Measurements from ENCODE around the gene C1orf174.

Gene C1orf174

DNA sequence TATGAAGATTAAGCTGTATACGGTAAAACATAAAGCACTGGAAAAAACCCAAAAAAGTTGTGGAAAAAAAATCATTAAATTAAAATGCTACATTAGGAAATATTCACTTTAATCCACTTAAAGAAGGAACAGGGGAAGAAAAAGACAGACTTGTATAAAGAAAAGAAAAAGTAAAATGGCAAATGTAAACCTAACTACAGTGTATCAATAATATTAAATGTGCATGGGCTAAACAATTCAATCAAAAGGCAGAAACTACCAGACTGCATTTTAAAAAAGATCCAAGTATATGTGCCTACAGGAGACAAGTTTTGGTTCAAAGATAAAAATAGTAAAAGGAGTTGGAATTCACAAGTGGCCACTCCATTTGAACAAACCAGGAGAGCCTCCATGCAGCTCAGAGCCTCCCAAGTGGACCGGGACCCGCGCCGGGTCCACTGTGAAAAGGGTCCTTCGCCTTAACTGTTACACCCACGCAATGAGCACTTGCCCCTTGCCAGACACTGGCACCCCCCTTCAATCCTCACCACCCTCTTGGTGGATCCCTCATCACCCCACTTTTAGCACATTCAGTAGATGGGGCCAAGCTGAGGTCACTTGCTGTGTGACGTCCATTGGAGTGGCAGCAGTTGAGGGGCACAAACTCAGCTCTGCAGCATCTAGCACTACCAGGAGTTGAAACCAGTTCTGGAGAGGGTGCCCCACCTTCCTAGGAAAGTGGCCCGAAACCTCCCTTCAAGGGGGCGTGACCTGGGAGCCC lies 898 bp downstream of the C1orf174 start:
- H3K27ac ChIP-seq (replicated peaks), result peak overlapping the region; percentile 99
- peak overlapping the region; percentile 91 for H3K4me3 ChIP-seq (replicated peaks; ENCODE audit: insufficient read depth, low read length)
- no peaks in the 10 kb centered on the region for H3K27me3 ChIP-seq (ENCODE audit: insufficient read depth, poor library complexity, severe bottlenecking)
- TF ChIP-seq SPI1 (IDR thresholded peaks at IDR 0.05; ENCODE audit: borderline replicate concordance, low read depth) (no peak), POLR2AphosphoS5 (IDR thresholded peaks at IDR 0.05; ENCODE audit: low read depth) (no peak), GABPA (IDR thresholded peaks at IDR 0.05; ENCODE audit: low read depth) (no peak), REST (IDR thresholded peaks at IDR 0.05; ENCODE audit: insufficient replicate concordance, low read depth) (no peak)
- TF ChIP-seq, protein P1, sequence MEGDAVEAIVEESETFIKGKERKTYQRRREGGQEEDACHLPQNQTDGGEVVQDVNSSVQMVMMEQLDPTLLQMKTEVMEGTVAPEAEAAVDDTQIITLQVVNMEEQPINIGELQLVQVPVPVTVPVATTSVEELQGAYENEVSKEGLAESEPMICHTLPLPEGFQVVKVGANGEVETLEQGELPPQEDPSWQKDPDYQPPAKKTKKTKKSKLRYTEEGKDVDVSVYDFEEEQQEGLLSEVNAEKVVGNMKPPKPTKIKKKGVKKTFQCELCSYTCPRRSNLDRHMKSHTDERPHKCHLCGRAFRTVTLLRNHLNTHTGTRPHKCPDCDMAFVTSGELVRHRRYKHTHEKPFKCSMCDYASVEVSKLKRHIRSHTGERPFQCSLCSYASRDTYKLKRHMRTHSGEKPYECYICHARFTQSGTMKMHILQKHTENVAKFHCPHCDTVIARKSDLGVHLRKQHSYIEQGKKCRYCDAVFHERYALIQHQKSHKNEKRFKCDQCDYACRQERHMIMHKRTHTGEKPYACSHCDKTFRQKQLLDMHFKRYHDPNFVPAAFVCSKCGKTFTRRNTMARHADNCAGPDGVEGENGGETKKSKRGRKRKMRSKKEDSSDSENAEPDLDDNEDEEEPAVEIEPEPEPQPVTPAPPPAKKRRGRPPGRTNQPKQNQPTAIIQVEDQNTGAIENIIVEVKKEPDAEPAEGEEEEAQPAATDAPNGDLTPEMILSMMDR (IDR thresholded peaks at IDR 0.05; ENCODE audit: insufficient read depth, low read length), result no peak
- peak in 1 of 2 experiments; percentile 31 for DNase-seq (ENCODE audit: low read depth in 1 of 2, low spot score in 1 of 2)

GRCh38 chr1:3898475-3898735 lies 1.7 kb downstream of the C1orf174 start:
- Histone ChIP-seq H3K4me3 (replicated peaks; ENCODE audit: insufficient read depth, low read length) (no peak overlapping the region), H3K27me3 (ENCODE audit: insufficient read depth, poor library complexity, severe bottlenecking) (no peaks in the 10 kb centered on the region), H3K27ac (replicated peaks) (no peak overlapping the region)
- DNase-seq (ENCODE audit: low read depth in 1 of 2, low spot score in 1 of 2), result no peak
- TF ChIP-seq REST (IDR thresholded peaks at IDR 0.05; ENCODE audit: insufficient replicate concordance, low read depth) (no peak), POLR2AphosphoS5 (IDR thresholded peaks at IDR 0.05; ENCODE audit: low read depth) (no peak), SPI1 (IDR thresholded peaks at IDR 0.05; ENCODE audit: borderline replicate concordance, low read depth) (no peak), GABPA (IDR thresholded peaks at IDR 0.05; ENCODE audit: low read depth) (no peak)
- TF ChIP-seq, protein P1 (IDR thresholded peaks at IDR 0.05; ENCODE audit: insufficient read depth, low read length), result no peak

DNA sequence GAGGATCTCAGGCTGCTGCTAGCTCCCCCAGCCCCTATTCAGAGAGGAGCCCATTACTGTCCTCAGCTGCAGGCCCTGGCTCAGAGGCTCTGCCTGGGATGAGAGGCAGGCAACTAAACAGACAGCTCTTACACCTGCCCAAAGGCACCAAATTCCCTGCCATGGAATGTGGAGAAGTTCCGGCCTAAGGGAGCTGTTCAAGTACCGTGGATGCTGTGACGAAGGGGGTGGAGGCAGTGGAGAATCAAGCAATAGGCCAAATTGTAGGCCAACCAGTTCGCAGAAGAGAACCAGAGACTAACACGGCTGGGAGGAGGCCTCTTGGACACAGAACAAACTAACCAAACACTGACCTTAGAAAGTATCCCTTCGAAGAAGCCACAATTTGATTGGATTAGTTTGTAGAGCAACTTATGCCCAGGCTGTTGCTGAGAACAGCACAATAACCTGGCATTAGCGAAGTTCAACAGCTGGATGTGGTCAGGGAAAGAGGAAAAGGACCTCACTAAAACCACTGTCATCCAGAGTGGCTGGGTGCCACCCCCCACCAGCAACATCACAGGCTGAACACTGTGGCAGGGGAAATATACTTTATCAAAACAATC lies 3.6 kb downstream of the C1orf174 start:
- DNase-seq (ENCODE audit: low read depth in 1 of 2, low spot score in 1 of 2), result no peak
- Histone ChIP-seq H3K27me3 (ENCODE audit: insufficient read depth, poor library complexity, severe bottlenecking) (no peaks in the 10 kb centered on the region), H3K4me3 (replicated peaks; ENCODE audit: insufficient read depth, low read length) (no peak overlapping the region), H3K27ac (replicated peaks) (no peak overlapping the region)
- TF ChIP-seq GABPA (IDR thresholded peaks at IDR 0.05; ENCODE audit: low read depth), result no peak
- TF ChIP-seq, protein P1 (IDR thresholded peaks at IDR 0.05; ENCODE audit: insufficient read depth, low read length), result no peak
- no peak for TF ChIP-seq REST (IDR thresholded peaks at IDR 0.05; ENCODE audit: insufficient replicate concordance, low read depth)
- no peak for TF ChIP-seq SPI1 (IDR thresholded peaks at IDR 0.05; ENCODE audit: borderline replicate concordance, low read depth)
- no peak for TF ChIP-seq POLR2AphosphoS5 (IDR thresholded peaks at IDR 0.05; ENCODE audit: low read depth)
